ENCODE data around the gene BRD9.
"Not testable (repeated sequence)": the region's sequence is repeated elsewhere in the genome, so short reads cannot be mapped to it uniquely, and the experiment has no call there.

BRD9 gene

DNA sequence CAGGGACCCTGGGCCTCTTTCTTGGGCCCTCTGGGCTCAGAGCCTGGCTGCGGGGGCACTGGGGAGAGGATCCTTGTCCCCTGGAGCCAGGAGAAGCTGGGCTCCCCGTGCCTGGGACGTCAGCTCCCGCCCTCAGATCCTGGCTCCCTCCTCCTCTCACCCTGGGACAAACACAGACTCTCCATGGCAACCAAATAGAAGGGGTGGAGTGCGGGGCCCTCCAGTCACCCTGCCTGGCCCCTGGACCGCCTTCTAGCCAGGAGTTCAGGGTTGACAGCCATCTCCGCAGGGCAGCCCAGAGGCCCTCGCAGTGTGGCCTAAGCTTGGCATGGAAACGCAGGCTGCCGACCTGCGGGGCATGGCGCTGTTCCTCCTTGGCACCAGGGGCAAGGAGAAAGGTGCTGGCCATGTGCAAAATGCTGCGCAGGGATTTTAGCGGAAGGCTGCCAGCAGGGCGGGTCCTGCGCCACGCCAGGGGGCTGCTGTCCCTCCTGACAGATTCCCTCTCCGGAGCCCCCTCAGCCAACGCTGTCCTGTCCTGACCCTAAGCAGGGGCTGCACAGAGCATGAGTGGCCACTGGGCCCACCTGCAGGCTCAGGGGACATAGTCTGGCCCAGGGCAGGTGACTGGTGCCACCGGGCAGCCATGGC lies 42.8 kb downstream of the BRD9 start:
- H3K4me3 ChIP-seq (replicated peaks; ENCODE audit: insufficient read depth, low read length) = no peak overlapping the region
- no peak overlapping the region for H3K27ac ChIP-seq (replicated peaks)
- DNase-seq (ENCODE audit: low read depth in 1 of 2, low spot score in 1 of 2) = no peak
- TF ChIP-seq SPI1 (IDR thresholded peaks at IDR 0.05; ENCODE audit: borderline replicate concordance, low read depth) = no peak
- TF ChIP-seq, protein P1, sequence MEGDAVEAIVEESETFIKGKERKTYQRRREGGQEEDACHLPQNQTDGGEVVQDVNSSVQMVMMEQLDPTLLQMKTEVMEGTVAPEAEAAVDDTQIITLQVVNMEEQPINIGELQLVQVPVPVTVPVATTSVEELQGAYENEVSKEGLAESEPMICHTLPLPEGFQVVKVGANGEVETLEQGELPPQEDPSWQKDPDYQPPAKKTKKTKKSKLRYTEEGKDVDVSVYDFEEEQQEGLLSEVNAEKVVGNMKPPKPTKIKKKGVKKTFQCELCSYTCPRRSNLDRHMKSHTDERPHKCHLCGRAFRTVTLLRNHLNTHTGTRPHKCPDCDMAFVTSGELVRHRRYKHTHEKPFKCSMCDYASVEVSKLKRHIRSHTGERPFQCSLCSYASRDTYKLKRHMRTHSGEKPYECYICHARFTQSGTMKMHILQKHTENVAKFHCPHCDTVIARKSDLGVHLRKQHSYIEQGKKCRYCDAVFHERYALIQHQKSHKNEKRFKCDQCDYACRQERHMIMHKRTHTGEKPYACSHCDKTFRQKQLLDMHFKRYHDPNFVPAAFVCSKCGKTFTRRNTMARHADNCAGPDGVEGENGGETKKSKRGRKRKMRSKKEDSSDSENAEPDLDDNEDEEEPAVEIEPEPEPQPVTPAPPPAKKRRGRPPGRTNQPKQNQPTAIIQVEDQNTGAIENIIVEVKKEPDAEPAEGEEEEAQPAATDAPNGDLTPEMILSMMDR (IDR thresholded peaks at IDR 0.05; ENCODE audit: insufficient read depth, low read length) = no peak
- TF ChIP-seq POLR2AphosphoS5 (IDR thresholded peaks at IDR 0.05; ENCODE audit: low read depth) = no peak
- TF ChIP-seq GABPA (IDR thresholded peaks at IDR 0.05; ENCODE audit: low read depth) = no peak
- TF ChIP-seq, protein P2, sequence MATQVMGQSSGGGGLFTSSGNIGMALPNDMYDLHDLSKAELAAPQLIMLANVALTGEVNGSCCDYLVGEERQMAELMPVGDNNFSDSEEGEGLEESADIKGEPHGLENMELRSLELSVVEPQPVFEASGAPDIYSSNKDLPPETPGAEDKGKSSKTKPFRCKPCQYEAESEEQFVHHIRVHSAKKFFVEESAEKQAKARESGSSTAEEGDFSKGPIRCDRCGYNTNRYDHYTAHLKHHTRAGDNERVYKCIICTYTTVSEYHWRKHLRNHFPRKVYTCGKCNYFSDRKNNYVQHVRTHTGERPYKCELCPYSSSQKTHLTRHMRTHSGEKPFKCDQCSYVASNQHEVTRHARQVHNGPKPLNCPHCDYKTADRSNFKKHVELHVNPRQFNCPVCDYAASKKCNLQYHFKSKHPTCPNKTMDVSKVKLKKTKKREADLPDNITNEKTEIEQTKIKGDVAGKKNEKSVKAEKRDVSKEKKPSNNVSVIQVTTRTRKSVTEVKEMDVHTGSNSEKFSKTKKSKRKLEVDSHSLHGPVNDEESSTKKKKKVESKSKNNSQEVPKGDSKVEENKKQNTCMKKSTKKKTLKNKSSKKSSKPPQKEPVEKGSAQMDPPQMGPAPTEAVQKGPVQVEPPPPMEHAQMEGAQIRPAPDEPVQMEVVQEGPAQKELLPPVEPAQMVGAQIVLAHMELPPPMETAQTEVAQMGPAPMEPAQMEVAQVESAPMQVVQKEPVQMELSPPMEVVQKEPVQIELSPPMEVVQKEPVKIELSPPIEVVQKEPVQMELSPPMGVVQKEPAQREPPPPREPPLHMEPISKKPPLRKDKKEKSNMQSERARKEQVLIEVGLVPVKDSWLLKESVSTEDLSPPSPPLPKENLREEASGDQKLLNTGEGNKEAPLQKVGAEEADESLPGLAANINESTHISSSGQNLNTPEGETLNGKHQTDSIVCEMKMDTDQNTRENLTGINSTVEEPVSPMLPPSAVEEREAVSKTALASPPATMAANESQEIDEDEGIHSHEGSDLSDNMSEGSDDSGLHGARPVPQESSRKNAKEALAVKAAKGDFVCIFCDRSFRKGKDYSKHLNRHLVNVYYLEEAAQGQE (IDR thresholded peaks at IDR 0.05; ENCODE audit: insufficient replicate concordance, low read depth) = no peak
- H3K27me3 ChIP-seq (ENCODE audit: insufficient read depth, poor library complexity, severe bottlenecking) = no peaks in the 10 kb centered on the region

DNA sequence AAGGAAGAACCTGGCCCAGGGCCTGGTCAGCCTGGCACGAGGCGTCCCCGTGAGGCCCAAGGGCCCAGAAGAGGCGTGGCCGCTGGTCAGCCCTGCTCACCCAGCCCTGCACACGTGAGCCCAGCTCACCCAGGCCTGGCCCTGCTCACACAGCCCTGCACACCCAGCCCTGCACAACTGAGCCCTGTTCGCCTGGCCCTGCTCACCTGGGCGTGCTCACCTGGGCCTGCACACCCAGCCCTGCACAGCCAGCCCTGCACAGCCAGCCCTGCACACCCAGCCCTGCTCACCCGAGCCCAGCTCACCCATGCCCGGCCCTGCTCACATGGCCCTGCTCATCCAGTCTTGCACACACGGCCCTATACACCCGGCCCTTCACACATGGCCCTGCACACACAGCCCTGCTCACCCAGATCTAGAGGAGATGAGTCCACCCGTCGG lies 43.9 kb downstream of the BRD9 start:
- TF ChIP-seq POLR2AphosphoS5 (IDR thresholded peaks at IDR 0.05; ENCODE audit: low read depth) = no peak
- TF ChIP-seq, protein P1 (IDR thresholded peaks at IDR 0.05; ENCODE audit: insufficient read depth, low read length) = no peak
- TF ChIP-seq SPI1 (IDR thresholded peaks at IDR 0.05; ENCODE audit: borderline replicate concordance, low read depth) = no peak
- TF ChIP-seq, protein P2 (IDR thresholded peaks at IDR 0.05; ENCODE audit: insufficient replicate concordance, low read depth) = no peak
- no peak overlapping the region for H3K4me3 ChIP-seq (replicated peaks; ENCODE audit: insufficient read depth, low read length)
- no peaks in the 10 kb centered on the region for H3K27me3 ChIP-seq (ENCODE audit: insufficient read depth, poor library complexity, severe bottlenecking)
- no peak for DNase-seq (ENCODE audit: low read depth in 1 of 2, low spot score in 1 of 2)
- H3K27ac ChIP-seq (replicated peaks) = no peak overlapping the region

DNA sequence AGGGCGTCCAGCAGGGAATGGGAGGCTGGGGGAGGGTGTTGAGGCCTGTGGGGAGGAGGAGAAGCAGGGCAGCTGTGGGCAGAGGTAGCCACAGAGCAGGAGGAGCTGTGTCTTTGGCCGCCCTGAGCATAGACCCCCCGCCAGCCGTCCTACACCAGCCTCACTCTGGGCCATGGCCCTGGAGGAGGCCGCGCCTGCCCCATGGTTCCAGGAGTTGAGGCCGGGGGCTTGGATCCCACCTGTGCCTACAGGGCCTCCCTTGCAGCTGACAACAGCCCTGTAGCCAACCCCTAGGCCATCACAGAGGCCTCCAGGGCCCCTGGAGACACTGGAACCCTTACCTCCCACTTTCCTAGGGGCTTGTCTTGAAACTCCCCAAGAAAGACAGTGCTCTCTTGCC lies 44.9 kb downstream of the BRD9 start:
- not testable (repeated sequence) for DNase-seq (ENCODE audit: low read depth in 1 of 2, low spot score in 1 of 2); H3K4me3 ChIP-seq (replicated peaks; ENCODE audit: insufficient read depth, low read length); H3K27me3 ChIP-seq (ENCODE audit: insufficient read depth, poor library complexity, severe bottlenecking); H3K27ac ChIP-seq (replicated peaks)

DNA sequence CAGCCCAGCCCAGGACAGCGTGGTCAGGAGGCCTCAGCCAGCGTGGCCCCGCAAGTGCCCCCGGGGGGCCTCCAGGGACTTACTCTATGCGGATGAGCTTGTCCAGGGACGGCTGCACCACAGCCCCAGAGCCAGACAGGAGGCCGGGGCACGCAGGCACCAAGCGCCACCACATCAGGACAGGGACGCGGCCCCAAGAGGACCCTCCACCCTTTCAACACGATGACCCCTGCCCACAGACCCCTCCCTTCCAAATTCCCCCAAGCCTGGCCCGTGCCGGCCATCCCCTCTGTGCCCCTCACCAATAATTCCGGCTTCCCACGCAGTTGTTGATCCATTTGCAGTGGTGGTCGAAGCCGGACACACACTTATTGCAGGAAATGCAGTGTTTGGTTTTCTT lies 45.4 kb downstream of the BRD9 start:
- not testable (repeated sequence) for DNase-seq (ENCODE audit: low read depth in 1 of 2, low spot score in 1 of 2); H3K27ac ChIP-seq (replicated peaks); H3K4me3 ChIP-seq (replicated peaks; ENCODE audit: insufficient read depth, low read length); H3K27me3 ChIP-seq (ENCODE audit: insufficient read depth, poor library complexity, severe bottlenecking)

DNA sequence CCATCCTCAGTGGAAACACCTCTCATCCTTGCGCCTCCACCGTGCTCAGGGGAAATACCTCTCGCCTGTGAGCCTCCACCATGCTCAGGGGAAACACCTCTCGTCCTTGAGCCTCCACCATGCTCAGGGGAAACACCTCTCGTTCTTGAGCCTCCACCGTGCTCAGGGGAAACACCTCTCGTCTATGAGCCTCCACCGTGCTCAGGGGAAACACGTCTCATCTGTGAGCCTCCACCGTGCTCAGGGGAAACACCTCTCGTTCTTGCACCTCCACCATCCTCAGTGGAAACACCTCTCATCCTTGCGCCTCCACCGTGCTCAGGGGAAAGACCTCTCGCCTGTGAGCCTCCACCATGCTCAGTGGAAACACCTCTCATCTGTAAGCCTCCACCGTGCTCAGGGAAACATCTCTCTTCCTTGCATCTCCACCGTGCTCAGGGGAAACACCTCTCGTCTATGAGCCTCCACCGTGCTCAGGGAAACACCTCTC lies 46.0 kb downstream of the BRD9 start:
- not testable (repeated sequence) for H3K4me3 ChIP-seq (replicated peaks; ENCODE audit: insufficient read depth, low read length); DNase-seq (ENCODE audit: low read depth in 1 of 2, low spot score in 1 of 2); H3K27ac ChIP-seq (replicated peaks); H3K27me3 ChIP-seq (ENCODE audit: insufficient read depth, poor library complexity, severe bottlenecking)

DNA sequence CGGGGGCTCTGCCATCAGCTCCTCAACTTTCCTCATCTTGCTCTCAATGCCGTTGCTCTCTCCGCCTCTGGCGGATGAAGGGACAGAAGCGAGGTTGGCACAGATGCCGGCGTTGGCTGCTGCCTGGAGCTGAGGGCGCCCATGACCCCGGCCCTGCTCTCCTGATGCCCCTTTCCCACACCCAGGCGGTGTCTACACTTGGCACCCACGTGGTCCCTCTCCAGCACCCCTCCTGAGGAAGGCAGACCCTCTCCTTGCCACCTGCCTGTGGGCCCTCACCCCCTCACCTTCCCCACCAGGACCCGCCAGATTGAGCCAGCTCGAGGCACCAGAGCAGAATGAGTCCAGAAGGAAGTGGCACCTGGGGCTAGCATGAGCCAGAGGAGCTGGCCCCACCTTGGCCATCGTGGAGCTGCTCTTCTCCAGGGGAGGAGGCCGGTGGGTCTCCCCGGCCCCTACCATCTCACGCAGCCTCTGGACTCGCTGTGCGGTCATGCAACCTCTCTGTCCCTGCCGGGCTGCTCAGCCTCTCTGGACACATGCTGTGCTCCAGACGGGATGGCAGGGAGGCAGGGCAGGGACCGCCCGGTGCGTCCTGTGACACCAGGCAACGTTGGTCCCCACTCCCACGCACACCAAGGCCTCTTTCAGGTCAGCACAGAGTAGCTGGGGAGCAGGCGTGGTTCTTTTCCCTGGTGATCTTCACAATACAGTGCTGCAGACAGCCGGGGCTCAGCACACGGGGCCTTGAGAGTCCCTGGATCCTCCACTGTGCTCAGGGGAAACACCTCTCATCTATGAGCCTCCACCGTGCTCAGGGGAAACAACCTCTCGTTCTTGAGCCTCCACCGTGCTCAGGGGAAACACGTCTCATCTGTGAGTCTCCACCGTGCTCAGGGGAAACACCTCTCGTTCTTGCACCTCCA lies 46.7 kb downstream of the BRD9 start:
- H3K27me3 ChIP-seq (ENCODE audit: insufficient read depth, poor library complexity, severe bottlenecking); DNase-seq (ENCODE audit: low read depth in 1 of 2, low spot score in 1 of 2); H3K4me3 ChIP-seq (replicated peaks; ENCODE audit: insufficient read depth, low read length); H3K27ac ChIP-seq (replicated peaks): not testable (repeated sequence)

DNA sequence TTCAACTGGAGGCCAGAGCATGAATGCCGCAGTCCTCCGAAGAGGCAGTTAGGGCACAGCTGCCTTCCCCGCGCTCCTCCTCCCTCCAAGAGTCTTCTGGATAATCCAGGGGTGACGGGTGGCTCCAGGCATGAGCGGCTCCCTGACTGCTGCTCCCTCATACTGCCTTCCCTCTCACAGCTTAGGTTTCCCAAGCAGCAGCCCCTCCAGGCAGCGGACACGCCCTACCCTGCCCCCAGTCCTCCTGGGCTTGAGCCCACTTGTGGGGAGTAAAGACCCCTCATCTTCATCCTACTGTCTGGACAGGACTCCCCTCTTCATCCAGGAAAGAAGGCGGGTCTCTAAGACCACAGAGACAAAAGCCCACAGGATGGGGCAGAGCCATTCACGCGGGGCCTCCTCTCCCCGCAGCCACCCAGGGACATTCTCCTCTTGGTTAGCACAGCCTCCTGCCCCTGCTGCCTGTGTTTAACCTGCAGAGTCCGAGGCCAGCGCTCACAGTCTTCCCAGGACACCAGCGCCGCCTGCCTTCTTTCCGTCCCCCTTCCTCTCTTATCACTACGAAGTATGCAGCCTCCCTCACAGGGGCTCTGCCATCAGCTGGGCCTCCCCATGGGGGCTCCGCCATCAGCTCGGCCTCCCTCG lies 47.4 kb downstream of the BRD9 start:
- not testable (repeated sequence) for H3K4me3 ChIP-seq (replicated peaks; ENCODE audit: insufficient read depth, low read length); H3K27ac ChIP-seq (replicated peaks); DNase-seq (ENCODE audit: low read depth in 1 of 2, low spot score in 1 of 2); H3K27me3 ChIP-seq (ENCODE audit: insufficient read depth, poor library complexity, severe bottlenecking)

DNA sequence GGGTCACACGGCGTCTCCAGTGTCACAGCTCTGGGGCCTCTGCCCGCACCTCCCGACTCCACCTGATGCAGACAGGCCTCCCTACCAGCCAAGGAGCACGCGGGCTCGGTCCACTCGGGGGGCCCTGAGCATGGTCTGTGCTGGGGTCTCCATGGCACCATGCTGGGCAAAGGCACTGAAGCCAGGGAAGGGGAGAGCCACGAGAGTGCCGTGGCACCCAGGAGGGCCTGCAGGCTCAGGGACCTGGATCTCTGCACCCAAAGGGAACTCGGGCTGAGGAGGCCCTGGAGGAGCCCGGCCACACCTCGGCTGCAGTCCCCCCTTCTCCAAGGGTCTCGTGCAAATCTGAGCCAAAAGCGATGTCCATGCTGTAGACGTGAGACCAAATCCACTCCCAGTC lies 48.2 kb downstream of the BRD9 start:
- DNase-seq (ENCODE audit: low read depth in 1 of 2, low spot score in 1 of 2); H3K4me3 ChIP-seq (replicated peaks; ENCODE audit: insufficient read depth, low read length); H3K27ac ChIP-seq (replicated peaks); H3K27me3 ChIP-seq (ENCODE audit: insufficient read depth, poor library complexity, severe bottlenecking): not testable (repeated sequence)

Data from HL-60 (cell line).